Activated naive CD4-positive, alpha-beta T cell treated with anti-CD3 and anti-CD28 coated beads, Interleukin-2, amount 50 U/mL, for 72 hours (primary cell): ENCODE measurements around the gene PIGW. TPM values are rescaled to one million over a fixed set of nuclear protein-coding genes. Genes with fewer than 3 reads are reported as not detected.

ENCODE experiments used
- ATAC-seq, 2 donors: fragments of 150-1000 bp; cut with Tn5 transposase; 2 replicates each; pipeline ENCODE4 v1.10.0; 2021; ENCODE audit warnings: mild to moderate bottlenecking in 2 of 2, moderate library complexity in 2 of 2
- DNase-seq, 2 donors: peaks; one replicate each; pipeline ENCODE4 v3.0.0; 2021 to 2022; ENCODE audit warnings: low spot score in 2 of 2
- H3K27ac Mint-ChIP-seq, 2 donors: one replicate each; pipeline ENCODE4 v1.8.0; 2022; ENCODE audit warnings: mild to moderate bottlenecking in 2 of 2, mixed read lengths in 2 of 2
- H3K36me3 Mint-ChIP-seq, 2 donors: one replicate each; pipeline ENCODE4 v1.8.0; 2022; ENCODE audit warnings: mixed read lengths in 2 of 2
- H3K9me3 Mint-ChIP-seq, 2 donors: one replicate each; pipeline ENCODE4 v1.8.0; 2022; ENCODE audit warnings: mixed read lengths in 2 of 2
- total RNA-seq, 2 donors: library from RNA; stranded (reverse); gene quantifications; one replicate each; pipeline ENCODE4 v1.2.3, GENCODE V29; 2022

The PIGW gene
- total RNA-seq, 2 donors from 2014 or later, result 7.7 to 11.6 TPM

DNA sequence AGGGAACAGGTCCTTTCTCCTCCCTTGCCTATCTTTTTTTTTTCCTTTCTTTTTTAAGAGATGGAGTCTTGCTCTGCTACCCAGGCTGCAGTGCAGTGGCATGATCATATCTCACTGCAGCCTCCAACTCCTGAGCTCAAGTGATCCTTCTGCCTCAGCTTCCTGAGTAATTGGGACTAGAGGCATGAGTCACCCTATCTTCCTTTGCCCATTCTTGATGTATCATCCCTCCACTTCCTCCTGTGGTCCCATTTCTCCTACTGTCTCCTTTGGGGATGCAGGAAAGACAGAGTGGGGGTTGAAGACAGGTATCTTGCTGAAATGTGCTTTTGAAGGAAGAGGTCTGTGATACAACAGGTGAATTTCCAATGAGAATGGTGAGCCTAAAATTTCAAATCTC lies 5.7 kb upstream of the PIGW start:
- H3K36me3 Mint-ChIP-seq, result peaks cover 55 to 61% of the 10 kb centered on the region in 2 donors
- peaks cover 3 to 4% of the 10 kb centered on the region in 2 donors for H3K9me3 Mint-ChIP-seq
- DNase-seq, result no peak
- ATAC-seq, result no peak
- H3K27ac Mint-ChIP-seq, result no peak overlapping the region

GRCh38 chr17:36532435-36532975 lies 2.3 kb upstream of the PIGW start:
- DNase-seq (no peak), ATAC-seq (no peak)
- H3K36me3 Mint-ChIP-seq, result peaks cover 51 to 59% of the 10 kb centered on the region in 2 donors
- no peaks in the 10 kb centered on the region for H3K9me3 Mint-ChIP-seq
- peak overlapping the region; percentile 26 to 44 for H3K27ac Mint-ChIP-seq

DNA sequence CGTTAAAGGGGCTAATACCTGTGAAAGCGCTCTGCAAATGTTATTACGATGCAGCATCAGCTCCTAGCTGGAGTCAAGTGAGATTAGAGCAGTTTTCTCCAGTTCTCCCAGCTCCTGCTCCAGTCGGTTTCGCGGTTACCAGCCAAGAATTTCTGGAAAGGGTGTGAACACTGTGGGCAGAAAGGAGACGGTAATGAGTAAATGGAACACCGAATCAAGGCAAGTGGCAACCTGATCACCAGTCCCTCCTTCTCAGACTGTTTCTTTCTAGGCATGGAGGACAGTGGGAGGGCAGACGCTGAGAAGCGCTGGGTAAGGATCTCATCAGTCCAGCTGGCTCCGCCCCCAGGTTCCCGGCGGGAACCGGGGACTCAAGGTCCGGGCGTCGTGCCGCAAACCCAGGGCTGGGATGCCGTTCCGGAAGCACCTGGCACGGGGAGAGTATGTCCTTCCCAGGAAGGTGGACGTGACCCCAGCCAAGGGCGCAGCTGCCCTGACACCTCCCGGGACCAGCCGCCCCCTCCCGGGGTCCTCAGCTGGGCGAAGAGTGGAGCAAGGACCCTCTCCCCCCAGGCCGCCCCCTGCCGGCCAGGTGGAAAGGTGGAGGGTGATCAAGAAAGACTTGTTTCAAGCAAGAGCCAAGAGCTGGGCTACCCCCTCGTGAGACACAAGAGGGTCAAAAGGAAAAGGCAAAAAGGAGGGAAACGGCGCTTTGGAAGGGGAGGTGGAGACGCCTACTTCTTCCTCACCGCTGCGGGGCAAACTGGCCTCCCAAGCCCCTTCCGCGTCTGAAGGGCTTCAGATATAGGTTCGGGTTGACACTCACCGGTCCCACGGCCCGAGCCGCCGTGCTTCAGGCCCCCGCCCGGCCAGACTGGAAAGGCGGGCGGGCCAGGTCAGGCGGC lies 600 bp upstream of the PIGW start:
- ATAC-seq (peak; percentile 10 to 46), DNase-seq (peak; percentile 62 to 66)
- peaks cover 43 to 58% of the 10 kb centered on the region in 2 donors for H3K36me3 Mint-ChIP-seq
- H3K9me3 Mint-ChIP-seq, result no peaks in the 10 kb centered on the region
- peak overlapping the region; percentile 94 to 96 for H3K27ac Mint-ChIP-seq

- H3K9me3 Mint-ChIP-seq, result no peaks in the 10 kb centered on the region
- ATAC-seq, result no peak
- H3K36me3 Mint-ChIP-seq, result peaks cover 43 to 54% of the 10 kb centered on the region in 2 donors
- peak overlapping the region; percentile 94 to 96 for H3K27ac Mint-ChIP-seq
- DNase-seq, result no peak
Observed at GRCh38 chr17:36535669-36536081, 888 bp downstream of the PIGW start.

- peaks cover 17 to 23% of the 10 kb centered on the region in 2 donors for H3K36me3 Mint-ChIP-seq
- H3K9me3 Mint-ChIP-seq, result no peaks in the 10 kb centered on the region
- no peak for ATAC-seq
- DNase-seq, result no peak
- H3K27ac Mint-ChIP-seq, result no peak overlapping the region
Observed at GRCh38 chr17:36540696-36541095, 5.9 kb downstream of the PIGW start.

- no peak for ATAC-seq
- no peak for DNase-seq
- Mint-ChIP-seq H3K27ac (peak overlapping the region in 1 of 2 donors; percentile 9), H3K9me3 (no peaks in the 10 kb centered on the region), H3K36me3 (peaks cover 26% of the 10 kb centered on the region in 2 donors)
Observed at GRCh38 chr17:36542755-36543154, 8.0 kb downstream of the PIGW start.

DNA sequence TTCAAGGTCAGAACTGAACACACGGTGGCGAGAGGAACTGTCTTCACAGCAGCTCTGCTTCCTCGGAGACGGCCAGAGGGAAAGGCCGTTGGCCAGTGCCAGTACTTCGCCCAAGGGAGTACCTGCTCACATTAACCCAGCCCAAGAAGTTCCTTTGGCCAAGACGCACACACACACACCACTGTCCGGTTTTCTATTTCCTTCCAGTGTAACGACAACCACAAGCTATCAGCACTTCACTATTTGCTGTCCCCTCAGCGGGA lies 9.2 kb downstream of the PIGW start:
- no peak for DNase-seq
- no peaks in the 10 kb centered on the region for H3K9me3 Mint-ChIP-seq
- peaks cover 23 to 27% of the 10 kb centered on the region in 2 donors for H3K36me3 Mint-ChIP-seq
- peak overlapping the region; percentile 95 to 99 for H3K27ac Mint-ChIP-seq
- ATAC-seq, result no peak

DNA sequence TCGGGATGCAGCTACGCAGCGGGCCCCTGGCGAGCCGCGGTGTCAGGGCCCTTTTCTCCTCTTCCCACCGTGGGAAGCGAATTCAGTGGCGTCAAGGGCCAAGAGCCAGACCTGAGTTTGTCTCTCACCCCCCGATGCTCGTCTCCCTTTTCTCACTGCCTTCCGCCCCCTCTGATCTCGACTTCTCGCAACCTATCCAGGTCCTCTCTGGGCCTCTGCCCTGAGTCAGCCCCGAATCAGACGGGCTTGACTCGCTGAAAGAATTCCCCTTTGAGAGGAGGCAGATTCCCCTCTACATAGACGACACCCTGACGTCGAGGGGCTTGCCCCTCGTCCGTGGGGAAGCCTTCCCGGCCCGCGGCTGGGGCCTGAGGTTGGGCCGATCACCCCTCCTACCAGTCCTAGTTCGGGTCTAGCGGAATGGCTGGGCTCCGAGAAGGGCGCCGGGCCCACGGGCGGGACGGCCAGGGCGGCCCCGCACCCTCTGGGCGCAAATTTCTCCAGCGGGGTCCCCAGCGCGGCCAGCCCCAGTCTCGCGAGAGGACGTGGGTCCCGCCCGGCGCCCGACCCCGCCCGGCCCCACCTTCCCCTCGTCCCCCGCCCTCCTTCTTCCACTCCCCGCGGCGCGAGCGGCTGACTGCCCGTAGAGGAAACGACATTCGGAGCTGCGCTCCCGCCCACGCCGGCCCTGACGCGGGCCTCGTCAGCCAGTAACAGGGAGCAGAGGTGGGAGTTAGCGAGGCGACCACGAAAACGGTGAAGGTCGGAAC lies 9.7 kb downstream of the PIGW start, which contains the start of gene GGNBP2:
GGNBP2 (plus strand) TSS at position 613 of the 770 bp plus-strand sequence. CDS start 806 bp downstream, outside the sequence.
- Mint-ChIP-seq H3K27ac (peak within 1 kb of the TSS; percentile 95 to 99), H3K36me3 (peaks cover 23 to 27% of the 10 kb centered on the region in 2 donors), H3K9me3 (no peaks in the 10 kb centered on the region)
- ATAC-seq, result peak; percentile 72 to 80
- peak; percentile 92 to 94 for DNase-seq

- DNase-seq, result no peak
- Mint-ChIP-seq H3K27ac (peak overlapping the region; percentile 95 to 96), H3K36me3 (peaks cover 23% of the 10 kb centered on the region in 2 donors), H3K9me3 (no peaks in the 10 kb centered on the region)
- ATAC-seq, result no peak
Observed at GRCh38 chr17:36545077-36545464, 10.3 kb downstream of the PIGW start.

- peak; percentile 71 to 87 for ATAC-seq
- Mint-ChIP-seq H3K27ac (peak overlapping the region; percentile 95 to 96), H3K36me3 (peaks cover 23% of the 10 kb centered on the region in 2 donors), H3K9me3 (no peaks in the 10 kb centered on the region)
- DNase-seq, result peak; percentile 92 to 97
Observed at GRCh38 chr17:36545465-36546417, 11.0 kb downstream of the PIGW start.

- ATAC-seq (no peak), DNase-seq (no peak)
- peak overlapping the region; percentile 95 to 96 for H3K27ac Mint-ChIP-seq
- no peaks in the 10 kb centered on the region for H3K9me3 Mint-ChIP-seq
- peaks cover 23% of the 10 kb centered on the region in 2 donors for H3K36me3 Mint-ChIP-seq
Observed at GRCh38 chr17:36546418-36547093, 11.8 kb downstream of the PIGW start.

GRCh38 chr17:36547776-36548175 lies 13.0 kb downstream of the PIGW start:
- DNase-seq (no peak), ATAC-seq (no peak)
- Mint-ChIP-seq H3K27ac (peak overlapping the region; percentile 88 to 95), H3K36me3 (peaks cover 23% of the 10 kb centered on the region in 2 donors), H3K9me3 (no peaks in the 10 kb centered on the region)

GRCh38 chr17:36550491-36551417 lies 16.0 kb downstream of the PIGW start:
- peak overlapping the region in 1 of 2 donors; percentile 87 for H3K27ac Mint-ChIP-seq
- no peaks in the 10 kb centered on the region for H3K9me3 Mint-ChIP-seq
- H3K36me3 Mint-ChIP-seq, result peaks cover 14 to 32% of the 10 kb centered on the region in 2 donors
- no peak for DNase-seq
- peak in 1 of 2 donors; percentile 47 for ATAC-seq

GRCh38 chr17:36553459-36553858 lies 18.7 kb downstream of the PIGW start:
- H3K27ac Mint-ChIP-seq, result peak overlapping the region in 1 of 2 donors; percentile 89
- no peaks in the 10 kb centered on the region for H3K9me3 Mint-ChIP-seq
- H3K36me3 Mint-ChIP-seq, result peaks cover 10 to 27% of the 10 kb centered on the region in 2 donors
- peak in 1 of 2 donors; percentile 36 for ATAC-seq
- no peak for DNase-seq
